ENCODE results near the gene ANAPC2.

- TF ChIP-seq CTCF (conservative IDR thresholded peaks at IDR 0.05; ENCODE audit: low read length) (no peak), EZH2phosphoT487 (IDR thresholded peaks at IDR 0.05; ENCODE audit: borderline replicate concordance, low read depth, low read length) (no peak)
These were observed 31.5 kb upstream of the ANAPC2 start for GRCh38 chr9:137219757-137220316.
